ENCODE data around the gene PCMTD2. TPM values are rescaled to one million over a fixed set of nuclear protein-coding genes. Genes with fewer than 3 reads are reported as not detected.

The PCMTD2 gene
- total and polyA plus RNA-seq, 2 of the 8 experiments (the other 6 are each of a cell fraction or from before 2014, with no cell fraction given): 21.4 to 55.1 TPM

DNA sequence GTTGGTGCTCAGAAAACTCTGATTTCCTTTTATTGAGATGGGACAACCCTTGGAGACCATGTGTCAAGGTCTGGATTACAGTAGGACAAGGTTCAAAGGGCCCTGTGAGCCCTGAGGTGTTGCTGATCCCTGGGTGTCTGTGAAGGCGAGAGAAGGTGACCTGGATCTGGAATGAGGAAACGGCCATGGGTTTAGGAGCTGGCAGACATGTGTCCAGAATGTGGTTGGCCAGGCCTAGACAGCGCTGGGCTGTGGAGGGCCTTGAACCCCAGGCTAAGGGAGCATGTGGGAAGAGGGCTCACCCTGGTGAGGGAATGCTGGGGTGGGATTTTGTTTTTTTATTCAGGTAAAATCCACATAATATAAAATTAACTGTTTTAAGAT lies 24.9 kb downstream of the PCMTD2 start:
- 96% methylated on average over 3 of the region's 3 CpGs; no CpG with 5 or more reads in 1 of the 2 experiments for WGBS, 2 experiments (ENCODE audit: extremely low coverage in 1 of 2, insufficient coverage in 1 of 2, insufficient read length in 1 of 2, insufficient replicate concordance in 2 of 2, low coverage in 1 of 2, low lambda C conversion rate in 2 of 2, missing lambda C conversion rate in 1 of 2)
- TF ChIP-seq CBX5 (IDR thresholded peaks at IDR 0.05; ENCODE audit: low read depth, low read length) (no peak), POU5F1 (IDR thresholded peaks at IDR 0.05; ENCODE audit: low read depth, low read length) (no peak), TBP (IDR thresholded peaks at IDR 0.05; ENCODE audit: low read depth, low read length) (no peak), KDM4A (IDR thresholded peaks at IDR 0.05; ENCODE audit: low read depth, low read length, severe bottlenecking) (no peak), SIRT6 (IDR thresholded peaks at IDR 0.05; ENCODE audit: low read length) (no peak), CHD1 (IDR thresholded peaks at IDR 0.05; ENCODE audit: low read depth, low read length) (no peak), TAF1 (IDR thresholded peaks at IDR 0.05; ENCODE audit: low read depth, low read length) (no peak), GTF2F1 (IDR thresholded peaks at IDR 0.05; ENCODE audit: borderline replicate concordance, low read depth, low read length) (no peak), KDM1A (IDR thresholded peaks at IDR 0.05; ENCODE audit: borderline replicate concordance, low read length) (no peak)
- Histone ChIP-seq H3K4me2 (ENCODE audit: insufficient read depth in 1 of 2, low read depth in 2 of 2, low read length in 2 of 2) (no peak overlapping the region), H2BK120ac (replicated peaks; ENCODE audit: low read depth, low read length) (no peak overlapping the region), H3K36me3 (ENCODE audit: control insufficient read depth in 2 of 4, insufficient read depth in 4 of 4, low read length in 3 of 4) (no peaks in the 10 kb centered on the region), H3K27ac (ENCODE audit: low read depth, low read length) (no peak overlapping the region), H4K5ac (ENCODE audit: insufficient read length, low read depth, low read length) (no peak overlapping the region), H3K79me1 (ENCODE audit: low read depth, low read length) (no peaks in the 10 kb centered on the region), H2AFZ (ENCODE audit: low read length) (no peak overlapping the region), H3K18ac (ENCODE audit: extremely low read depth, low read length) (no peak overlapping the region), H2BK20ac (ENCODE audit: low read length) (no peak overlapping the region), H3K14ac (ENCODE audit: insufficient read length) (no peak overlapping the region), H4K20me1 (replicated peaks in 1 of 2; ENCODE audit: control insufficient read depth in 1 of 2, insufficient read depth in 2 of 2, low read length in 2 of 2) (no peaks in the 10 kb centered on the region), H3K56ac (replicated peaks; ENCODE audit: insufficient read length, low read depth, low read length) (no peak overlapping the region), H3K23ac (ENCODE audit: insufficient read length) (no peak overlapping the region), H3K9me3 (ENCODE audit: insufficient read depth in 2 of 2, low read depth in 1 of 2, low read length in 1 of 2) (peaks cover 33 to 53% of the 10 kb centered on the region in 2 experiments), H3K4ac (replicated peaks; ENCODE audit: insufficient read length, low read depth, low read length) (no peak overlapping the region), H2BK5ac (ENCODE audit: low read depth, low read length) (no peak overlapping the region), H4K8ac (ENCODE audit: extremely low read depth, insufficient read depth, low read length) (no peak overlapping the region), H4K91ac (replicated peaks; ENCODE audit: insufficient read length, low read length) (no peak overlapping the region), H3K9ac (replicated peaks in 1 of 4; ENCODE audit: extremely low read depth in 1 of 4, low read depth in 3 of 4, low read length in 3 of 4) (no peak overlapping the region), H2BK12ac (ENCODE audit: low read depth, low read length) (no peak overlapping the region), H2AK5ac (ENCODE audit: low read depth, low read length) (no peak overlapping the region), H3K79me2 (ENCODE audit: control insufficient read depth in 1 of 2, insufficient read depth in 2 of 2, low read length in 2 of 2) (no peaks in the 10 kb centered on the region), H3K27me3 (replicated peaks in 1 of 4; ENCODE audit: control insufficient read depth in 3 of 4, extremely low read depth in 1 of 4, insufficient read depth in 3 of 4, low read length in 3 of 4) (no peaks in the 10 kb centered on the region), H3K4me3 (ENCODE audit: extremely low read depth in 1 of 4, insufficient read depth in 2 of 4, low read depth in 3 of 4, low read length in 4 of 4) (no peak overlapping the region), H3K4me1 (replicated peaks in 1 of 4; ENCODE audit: control insufficient read depth in 3 of 4, insufficient read depth in 4 of 4, low read length in 3 of 4) (no peaks in the 10 kb centered on the region), H2BK15ac (ENCODE audit: low read length) (no peak overlapping the region), H3K23me2 (ENCODE audit: low read depth, low read length) (no peaks in the 10 kb centered on the region)
- ChIA-PET POLR2A (ENCODE audit: partially characterized antibody) (no interaction called here), CTCF (ENCODE audit: partially characterized antibody) (interaction anchor here (0.8 to 1.2 kb wide), 2 partner anchors 14 to 189 kb away, joined by 3 to 4 read pairs; no protein-coding TSS in a partner anchor)
- FAIRE-seq (no peak), DNase-seq (ENCODE audit: low read depth in 1 of 2, low spot score in 2 of 2) (no peak)
